ENCODE measurements around the gene TNIK. TPM values are rescaled to one million over a fixed set of nuclear protein-coding genes. Genes with fewer than 3 reads are reported as not detected.

TNIK gene
- total RNA-seq, 1 donor from 2014 or later: 17.0 TPM

DNA sequence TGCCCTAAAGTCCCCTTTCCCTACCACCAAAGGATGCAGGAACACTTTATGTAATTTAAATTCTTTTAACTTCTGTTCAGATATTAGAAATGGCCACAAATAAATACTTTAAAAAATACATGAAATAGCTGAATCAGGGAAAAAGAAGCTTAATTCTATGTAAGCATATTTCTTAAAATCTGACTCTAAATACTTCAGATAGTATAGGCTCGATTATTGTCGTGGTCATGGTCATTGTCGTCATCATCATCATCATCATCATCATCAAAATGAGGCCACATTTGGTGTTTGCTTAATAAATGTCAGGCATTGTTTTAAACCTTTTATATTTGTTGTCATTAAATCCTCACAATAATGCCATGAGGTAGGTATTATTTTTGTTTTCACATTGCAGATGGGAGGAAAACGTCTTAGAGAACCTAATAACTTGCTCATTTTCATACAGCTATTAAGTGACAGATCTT, 448.3 kb downstream of the TNIK start:
- H3K36me3 ChIP-seq (ENCODE audit: control insufficient read depth, insufficient read depth, low read length): no peaks in the 10 kb centered on the region
- no peaks in the 10 kb centered on the region for H3K27me3 ChIP-seq (ENCODE audit: control insufficient read depth, insufficient read depth, low read length)
- H3K4me3 ChIP-seq (ENCODE audit: low read depth, low read length): no peak overlapping the region
- TF ChIP-seq, protein P1, sequence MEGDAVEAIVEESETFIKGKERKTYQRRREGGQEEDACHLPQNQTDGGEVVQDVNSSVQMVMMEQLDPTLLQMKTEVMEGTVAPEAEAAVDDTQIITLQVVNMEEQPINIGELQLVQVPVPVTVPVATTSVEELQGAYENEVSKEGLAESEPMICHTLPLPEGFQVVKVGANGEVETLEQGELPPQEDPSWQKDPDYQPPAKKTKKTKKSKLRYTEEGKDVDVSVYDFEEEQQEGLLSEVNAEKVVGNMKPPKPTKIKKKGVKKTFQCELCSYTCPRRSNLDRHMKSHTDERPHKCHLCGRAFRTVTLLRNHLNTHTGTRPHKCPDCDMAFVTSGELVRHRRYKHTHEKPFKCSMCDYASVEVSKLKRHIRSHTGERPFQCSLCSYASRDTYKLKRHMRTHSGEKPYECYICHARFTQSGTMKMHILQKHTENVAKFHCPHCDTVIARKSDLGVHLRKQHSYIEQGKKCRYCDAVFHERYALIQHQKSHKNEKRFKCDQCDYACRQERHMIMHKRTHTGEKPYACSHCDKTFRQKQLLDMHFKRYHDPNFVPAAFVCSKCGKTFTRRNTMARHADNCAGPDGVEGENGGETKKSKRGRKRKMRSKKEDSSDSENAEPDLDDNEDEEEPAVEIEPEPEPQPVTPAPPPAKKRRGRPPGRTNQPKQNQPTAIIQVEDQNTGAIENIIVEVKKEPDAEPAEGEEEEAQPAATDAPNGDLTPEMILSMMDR (IDR thresholded peaks at IDR 0.05; ENCODE audit: insufficient read depth, low read length, poor library complexity, severe bottlenecking): no peak
- no peak for DNase-seq (ENCODE audit: low read depth)

Measured in kidney epithelial cell (primary cell).